Measurements from ENCODE around the gene PRRC1.

Gene PRRC1

DNA sequence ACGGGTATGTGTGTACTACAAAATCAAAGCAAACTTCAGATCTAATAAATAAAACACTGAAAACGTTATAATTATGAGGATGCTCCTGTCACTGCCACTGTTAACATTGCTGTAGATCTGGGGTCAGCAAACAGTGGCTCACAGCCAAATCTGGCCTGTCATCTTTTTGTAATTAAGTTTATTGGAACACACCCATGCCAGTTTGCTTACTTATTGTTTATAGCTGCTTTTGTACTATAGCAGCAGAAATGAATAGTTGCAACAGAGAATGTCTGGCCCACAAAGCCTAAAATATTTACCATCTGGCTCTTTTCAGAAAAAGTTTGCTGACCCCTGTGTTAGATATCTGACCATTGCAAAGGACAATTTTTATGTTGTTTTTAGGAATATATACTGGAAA, 32.1 kb downstream of the PRRC1 start:
- TF ChIP-seq, protein P1, sequence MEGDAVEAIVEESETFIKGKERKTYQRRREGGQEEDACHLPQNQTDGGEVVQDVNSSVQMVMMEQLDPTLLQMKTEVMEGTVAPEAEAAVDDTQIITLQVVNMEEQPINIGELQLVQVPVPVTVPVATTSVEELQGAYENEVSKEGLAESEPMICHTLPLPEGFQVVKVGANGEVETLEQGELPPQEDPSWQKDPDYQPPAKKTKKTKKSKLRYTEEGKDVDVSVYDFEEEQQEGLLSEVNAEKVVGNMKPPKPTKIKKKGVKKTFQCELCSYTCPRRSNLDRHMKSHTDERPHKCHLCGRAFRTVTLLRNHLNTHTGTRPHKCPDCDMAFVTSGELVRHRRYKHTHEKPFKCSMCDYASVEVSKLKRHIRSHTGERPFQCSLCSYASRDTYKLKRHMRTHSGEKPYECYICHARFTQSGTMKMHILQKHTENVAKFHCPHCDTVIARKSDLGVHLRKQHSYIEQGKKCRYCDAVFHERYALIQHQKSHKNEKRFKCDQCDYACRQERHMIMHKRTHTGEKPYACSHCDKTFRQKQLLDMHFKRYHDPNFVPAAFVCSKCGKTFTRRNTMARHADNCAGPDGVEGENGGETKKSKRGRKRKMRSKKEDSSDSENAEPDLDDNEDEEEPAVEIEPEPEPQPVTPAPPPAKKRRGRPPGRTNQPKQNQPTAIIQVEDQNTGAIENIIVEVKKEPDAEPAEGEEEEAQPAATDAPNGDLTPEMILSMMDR (IDR thresholded peaks at IDR 0.05; ENCODE audit: insufficient read depth, low read depth, low read length, missing control alignments) = no peak
- H3K4me3 ChIP-seq (ENCODE audit: low read length) = no peak overlapping the region
- no peak for DNase-seq (ENCODE audit: low read depth)

DNA sequence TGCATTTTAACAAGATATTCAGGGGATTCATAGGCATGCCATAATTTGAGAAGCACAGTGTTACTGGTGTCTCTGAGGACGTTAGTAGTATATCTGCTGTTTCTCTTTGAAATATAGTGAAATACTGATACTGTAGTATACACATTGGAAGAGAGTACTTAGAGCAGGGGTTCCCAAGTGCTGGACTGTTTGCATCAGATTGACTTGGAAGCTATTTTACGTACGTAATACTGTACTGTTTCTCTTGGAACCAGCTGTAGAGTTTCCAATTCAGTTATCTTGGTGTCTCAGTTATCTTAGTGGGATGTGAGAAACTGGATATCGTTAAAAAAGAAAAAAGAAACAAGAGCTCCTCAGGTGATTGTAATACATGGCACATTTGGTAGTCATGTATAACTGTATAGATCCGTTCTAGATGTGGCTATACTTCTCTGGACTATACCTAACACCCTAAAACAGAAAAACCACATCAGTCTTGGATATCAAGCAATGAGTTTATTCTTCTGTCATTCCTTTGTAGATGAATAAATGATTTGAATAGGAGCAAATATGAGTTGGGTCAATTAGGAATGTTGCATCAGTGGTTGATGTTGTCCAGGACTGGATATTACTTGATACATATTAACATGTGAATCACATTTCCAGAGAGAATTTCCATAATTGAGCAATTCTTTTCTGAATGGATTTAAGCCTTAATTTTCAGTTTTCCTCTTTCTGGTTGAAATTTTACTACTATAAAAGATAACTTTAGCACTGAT, 33.4 kb downstream of the PRRC1 start:
- TF ChIP-seq, protein P1 (IDR thresholded peaks at IDR 0.05; ENCODE audit: insufficient read depth, low read depth, low read length, missing control alignments) = no peak
- DNase-seq (ENCODE audit: low read depth) = peak; percentile 17
- no peak overlapping the region for H3K4me3 ChIP-seq (ENCODE audit: low read length)

DNA sequence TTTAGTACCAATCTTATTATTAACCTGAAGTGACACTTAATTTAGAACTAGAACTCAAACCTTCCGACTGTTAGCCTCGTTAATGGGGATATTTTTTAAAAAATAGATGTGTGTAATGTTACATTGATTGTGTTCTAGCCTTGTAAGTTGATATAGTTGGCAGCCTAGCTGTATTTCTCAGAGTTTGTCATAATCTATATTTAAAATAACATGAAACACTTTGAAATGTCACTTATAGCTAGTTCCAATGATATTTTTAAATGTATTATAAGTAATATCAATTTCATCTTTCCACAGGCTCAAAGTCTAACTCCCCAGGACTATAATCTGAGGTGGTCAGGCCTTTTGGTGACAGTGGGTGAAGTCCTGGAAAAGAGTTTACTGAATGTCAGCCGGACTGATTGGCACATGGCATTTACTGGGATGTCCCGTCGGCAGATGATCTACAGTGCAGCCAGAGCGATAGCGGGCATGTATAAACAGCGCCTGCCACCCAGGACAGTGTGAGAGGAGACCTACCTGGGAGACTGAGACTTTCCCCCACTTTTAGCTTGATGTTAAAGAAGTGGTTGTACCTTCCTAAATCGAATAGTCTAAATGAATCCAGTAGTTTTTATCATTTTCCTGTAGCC, 34.1 kb downstream of the PRRC1 start:
- DNase-seq (ENCODE audit: low read depth) = no peak
- no peak overlapping the region for H3K4me3 ChIP-seq (ENCODE audit: low read length)
- TF ChIP-seq, protein P1 (IDR thresholded peaks at IDR 0.05; ENCODE audit: insufficient read depth, low read depth, low read length, missing control alignments) = no peak

DNA sequence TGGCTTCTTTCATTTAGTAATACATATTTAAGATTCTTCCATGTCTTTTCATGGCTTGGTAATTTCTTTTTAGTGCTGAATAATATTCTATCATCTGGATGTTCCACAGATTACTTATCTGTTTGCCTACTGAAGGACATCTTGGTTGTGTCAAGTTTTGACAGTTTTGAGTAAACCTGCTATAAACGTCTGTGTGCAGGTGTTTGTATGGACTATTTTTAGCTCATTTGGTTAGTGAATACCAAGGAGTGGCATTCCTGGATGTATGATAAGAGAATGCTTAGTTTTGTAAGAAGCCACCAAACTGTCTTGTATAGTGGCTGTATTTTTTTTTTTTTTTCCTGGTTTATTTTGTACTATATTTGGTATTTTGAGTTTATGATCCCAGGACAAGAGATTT, 38.4 kb downstream of the PRRC1 start:
- H3K4me3 ChIP-seq (ENCODE audit: low read length) = no peak overlapping the region
- peak; percentile 9 for DNase-seq (ENCODE audit: low read depth)
- TF ChIP-seq, protein P1 (IDR thresholded peaks at IDR 0.05; ENCODE audit: insufficient read depth, low read depth, low read length, missing control alignments) = no peak

DNA sequence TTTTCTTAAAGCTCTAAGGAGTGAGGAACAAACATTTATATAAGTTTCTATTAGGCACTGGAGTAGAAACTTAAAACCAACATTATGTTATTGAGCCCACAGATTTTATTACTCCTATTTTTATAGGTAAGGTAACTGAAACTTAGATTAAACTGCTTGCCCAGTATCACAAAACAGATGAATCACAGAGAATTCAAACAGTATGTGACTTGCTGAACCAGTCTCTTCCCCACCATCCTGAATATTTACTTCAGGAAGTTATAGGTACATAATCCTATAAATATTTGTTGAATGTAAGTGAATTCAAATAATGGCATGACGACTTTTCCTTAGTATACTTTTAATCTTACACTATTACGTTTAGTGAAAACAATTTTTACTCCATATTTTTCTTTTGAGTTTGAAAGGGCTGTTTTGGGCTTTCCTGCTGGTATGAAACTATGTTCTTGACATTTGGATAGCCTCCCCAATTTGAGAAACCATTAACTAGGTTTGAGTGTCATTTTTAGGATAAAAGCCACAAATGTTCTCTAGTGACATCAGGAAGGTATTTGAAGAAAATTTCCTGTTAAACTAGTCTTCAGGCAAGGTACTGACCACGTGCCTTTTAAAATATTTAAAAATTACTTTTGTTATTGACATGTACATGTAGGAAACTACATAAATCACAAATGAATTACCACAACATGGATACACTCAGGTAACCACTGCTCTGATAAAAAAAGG, 39.3 kb downstream of the PRRC1 start:
- DNase-seq (ENCODE audit: low read depth) = peak; percentile 66
- TF ChIP-seq, protein P1 (IDR thresholded peaks at IDR 0.05; ENCODE audit: insufficient read depth, low read depth, low read length, missing control alignments) = no peak
- H3K4me3 ChIP-seq (ENCODE audit: low read length) = no peak overlapping the region

DNA sequence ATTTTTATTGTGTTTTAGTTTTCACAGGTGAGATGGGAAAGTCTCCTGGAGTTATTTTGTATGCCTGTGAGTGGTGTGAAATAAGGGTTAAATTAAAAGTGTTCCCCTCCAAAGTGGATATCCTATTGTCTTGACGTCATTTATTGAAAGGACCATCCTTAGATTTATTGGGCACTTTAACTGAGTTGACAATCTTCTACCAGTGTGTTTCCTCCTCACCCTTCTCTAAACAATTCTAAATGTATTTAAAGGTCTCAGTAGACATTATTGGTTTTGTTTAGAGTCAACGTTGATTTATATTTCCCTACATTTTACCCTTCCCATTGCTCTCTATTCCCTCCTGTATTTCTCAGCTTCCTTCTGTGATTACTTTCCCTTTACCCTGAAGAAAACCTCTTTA, 40.8 kb downstream of the PRRC1 start:
- DNase-seq (ENCODE audit: low read depth) = no peak
- H3K4me3 ChIP-seq (ENCODE audit: low read length) = no peak overlapping the region
- TF ChIP-seq, protein P1 (IDR thresholded peaks at IDR 0.05; ENCODE audit: insufficient read depth, low read depth, low read length, missing control alignments) = no peak
